ENCODE data around the gene ODAD2.

ODAD2 gene

DNA sequence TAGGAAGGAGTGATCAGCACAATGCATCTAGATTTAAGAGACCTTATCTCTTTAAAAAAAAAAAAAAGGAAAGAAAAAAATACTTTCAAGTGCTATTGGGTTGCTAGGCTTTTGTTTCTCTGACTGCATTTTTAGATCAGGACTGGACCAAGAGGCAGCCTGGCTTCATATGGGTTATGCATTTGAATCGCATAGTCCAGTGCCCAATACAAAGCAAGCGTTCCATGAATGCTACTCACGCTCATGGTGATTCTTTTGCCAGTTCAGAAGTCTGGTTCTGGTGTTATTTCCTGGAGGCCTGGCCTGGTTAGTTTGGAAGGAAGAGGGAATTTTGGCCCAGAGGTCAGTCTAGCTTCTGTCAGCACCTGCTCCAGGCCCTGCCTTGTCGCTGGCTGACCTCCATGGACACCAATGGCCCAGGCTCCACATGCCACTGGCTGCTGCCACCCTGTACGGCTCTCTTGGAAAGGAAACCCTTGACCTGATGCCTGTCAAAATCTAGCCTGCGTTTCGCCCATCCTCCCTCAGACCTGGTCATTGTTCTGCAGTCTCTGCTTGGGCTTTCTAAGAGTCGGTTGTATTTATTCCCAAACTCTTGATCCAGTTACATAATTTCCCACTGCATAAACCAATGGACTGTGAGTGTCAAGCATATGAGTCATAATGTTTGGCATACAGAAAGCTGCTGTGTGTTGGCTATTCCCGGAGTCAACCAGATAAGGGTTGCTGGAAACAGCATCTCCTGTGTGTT, 178.9 kb downstream of the ODAD2 start:
- TF ChIP-seq POLR2AphosphoS5 (IDR thresholded peaks at IDR 0.05; ENCODE audit: low read depth, low read length), result no peak
- TF ChIP-seq SIN3A (IDR thresholded peaks at IDR 0.05; ENCODE audit: borderline replicate concordance, insufficient read depth, low read length), result no peak
- TF ChIP-seq FOXP2 (optimal IDR thresholded peaks at IDR 0.05; ENCODE audit: borderline replicate concordance, extremely low read depth, extremely low read length, insufficient read depth), result no peak
- no peak for TF ChIP-seq TAF1 (IDR thresholded peaks at IDR 0.05; ENCODE audit: borderline replicate concordance, insufficient read depth, low read length)
- TF ChIP-seq, protein P1, sequence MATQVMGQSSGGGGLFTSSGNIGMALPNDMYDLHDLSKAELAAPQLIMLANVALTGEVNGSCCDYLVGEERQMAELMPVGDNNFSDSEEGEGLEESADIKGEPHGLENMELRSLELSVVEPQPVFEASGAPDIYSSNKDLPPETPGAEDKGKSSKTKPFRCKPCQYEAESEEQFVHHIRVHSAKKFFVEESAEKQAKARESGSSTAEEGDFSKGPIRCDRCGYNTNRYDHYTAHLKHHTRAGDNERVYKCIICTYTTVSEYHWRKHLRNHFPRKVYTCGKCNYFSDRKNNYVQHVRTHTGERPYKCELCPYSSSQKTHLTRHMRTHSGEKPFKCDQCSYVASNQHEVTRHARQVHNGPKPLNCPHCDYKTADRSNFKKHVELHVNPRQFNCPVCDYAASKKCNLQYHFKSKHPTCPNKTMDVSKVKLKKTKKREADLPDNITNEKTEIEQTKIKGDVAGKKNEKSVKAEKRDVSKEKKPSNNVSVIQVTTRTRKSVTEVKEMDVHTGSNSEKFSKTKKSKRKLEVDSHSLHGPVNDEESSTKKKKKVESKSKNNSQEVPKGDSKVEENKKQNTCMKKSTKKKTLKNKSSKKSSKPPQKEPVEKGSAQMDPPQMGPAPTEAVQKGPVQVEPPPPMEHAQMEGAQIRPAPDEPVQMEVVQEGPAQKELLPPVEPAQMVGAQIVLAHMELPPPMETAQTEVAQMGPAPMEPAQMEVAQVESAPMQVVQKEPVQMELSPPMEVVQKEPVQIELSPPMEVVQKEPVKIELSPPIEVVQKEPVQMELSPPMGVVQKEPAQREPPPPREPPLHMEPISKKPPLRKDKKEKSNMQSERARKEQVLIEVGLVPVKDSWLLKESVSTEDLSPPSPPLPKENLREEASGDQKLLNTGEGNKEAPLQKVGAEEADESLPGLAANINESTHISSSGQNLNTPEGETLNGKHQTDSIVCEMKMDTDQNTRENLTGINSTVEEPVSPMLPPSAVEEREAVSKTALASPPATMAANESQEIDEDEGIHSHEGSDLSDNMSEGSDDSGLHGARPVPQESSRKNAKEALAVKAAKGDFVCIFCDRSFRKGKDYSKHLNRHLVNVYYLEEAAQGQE (IDR thresholded peaks at IDR 0.05; ENCODE audit: insufficient read depth in 1 of 2, low read depth in 2 of 2, low read length in 2 of 2), result no peak

DNA sequence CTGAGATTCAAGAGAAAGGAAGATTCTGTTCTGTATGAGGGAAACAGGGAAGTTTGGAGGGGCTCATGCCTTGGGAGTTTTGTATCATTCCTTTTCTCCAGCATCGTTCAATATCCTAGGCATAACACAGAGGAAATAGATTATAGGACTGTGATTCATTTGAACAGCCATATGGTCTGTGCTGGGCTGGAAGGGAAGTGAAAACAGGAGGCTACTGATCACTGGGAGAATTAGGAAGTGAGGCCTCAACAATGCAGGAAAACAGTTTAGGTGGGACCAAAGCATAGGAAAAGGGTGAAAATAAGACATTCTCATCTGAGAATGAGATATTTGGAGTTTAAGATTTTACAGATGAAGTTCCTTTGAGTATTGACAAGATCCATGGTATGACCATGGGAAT, 182.6 kb downstream of the ODAD2 start:
- TF ChIP-seq FOXP2 (optimal IDR thresholded peaks at IDR 0.05; ENCODE audit: borderline replicate concordance, extremely low read depth, extremely low read length, insufficient read depth) (no peak), SIN3A (IDR thresholded peaks at IDR 0.05; ENCODE audit: borderline replicate concordance, insufficient read depth, low read length) (no peak), POLR2AphosphoS5 (IDR thresholded peaks at IDR 0.05; ENCODE audit: low read depth, low read length) (no peak), TAF1 (IDR thresholded peaks at IDR 0.05; ENCODE audit: borderline replicate concordance, insufficient read depth, low read length) (no peak)
- TF ChIP-seq, protein P1 (IDR thresholded peaks at IDR 0.05; ENCODE audit: insufficient read depth in 1 of 2, low read depth in 2 of 2, low read length in 2 of 2), result no peak

DNA sequence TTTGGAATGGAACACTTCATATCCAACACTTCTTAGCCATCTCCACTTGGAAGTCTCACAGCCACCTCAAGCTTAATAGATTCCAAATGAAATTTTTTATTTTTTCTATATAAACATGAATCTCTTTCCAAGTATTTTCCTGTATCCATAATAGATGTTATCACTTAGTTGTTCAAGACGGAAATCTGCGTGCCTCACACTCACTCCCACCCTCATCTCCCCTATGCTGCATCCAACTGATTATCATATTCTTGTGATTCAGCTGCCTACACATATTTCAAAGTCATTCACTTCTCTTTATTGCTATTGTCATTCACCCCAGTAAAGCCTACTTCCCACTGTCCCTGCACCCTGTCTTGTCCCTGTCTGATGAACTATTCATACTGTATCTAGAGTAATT, 183.0 kb downstream of the ODAD2 start:
- TF ChIP-seq, protein P1 (IDR thresholded peaks at IDR 0.05; ENCODE audit: insufficient read depth in 1 of 2, low read depth in 2 of 2, low read length in 2 of 2), result no peak
- TF ChIP-seq SIN3A (IDR thresholded peaks at IDR 0.05; ENCODE audit: borderline replicate concordance, insufficient read depth, low read length) (no peak), POLR2AphosphoS5 (IDR thresholded peaks at IDR 0.05; ENCODE audit: low read depth, low read length) (no peak), TAF1 (IDR thresholded peaks at IDR 0.05; ENCODE audit: borderline replicate concordance, insufficient read depth, low read length) (no peak), FOXP2 (optimal IDR thresholded peaks at IDR 0.05; ENCODE audit: borderline replicate concordance, extremely low read depth, extremely low read length, insufficient read depth) (no peak)

DNA sequence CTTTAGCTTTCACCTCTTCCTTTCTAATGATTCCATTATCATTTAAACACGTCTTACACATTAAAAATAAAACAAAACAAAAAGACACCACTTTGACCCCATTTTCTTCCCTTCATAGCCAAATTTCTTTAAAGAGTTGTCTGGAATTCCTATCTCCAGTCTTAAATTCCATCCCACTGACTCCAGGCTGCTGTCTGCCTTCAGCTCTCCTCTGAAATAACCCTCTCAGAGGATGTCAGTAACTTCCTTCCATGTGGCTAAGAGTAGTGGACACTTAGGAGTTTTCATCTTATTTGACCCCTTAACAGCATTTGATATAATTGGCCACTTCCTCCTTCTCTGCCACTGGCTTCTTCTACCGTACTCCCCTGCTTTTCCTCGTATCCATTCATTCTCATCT, 183.6 kb downstream of the ODAD2 start:
- TF ChIP-seq, protein P1 (IDR thresholded peaks at IDR 0.05; ENCODE audit: insufficient read depth in 1 of 2, low read depth in 2 of 2, low read length in 2 of 2), result no peak
- TF ChIP-seq FOXP2 (optimal IDR thresholded peaks at IDR 0.05; ENCODE audit: borderline replicate concordance, extremely low read depth, extremely low read length, insufficient read depth), result no peak
- TF ChIP-seq TAF1 (IDR thresholded peaks at IDR 0.05; ENCODE audit: borderline replicate concordance, insufficient read depth, low read length), result no peak
- no peak for TF ChIP-seq POLR2AphosphoS5 (IDR thresholded peaks at IDR 0.05; ENCODE audit: low read depth, low read length)
- no peak for TF ChIP-seq SIN3A (IDR thresholded peaks at IDR 0.05; ENCODE audit: borderline replicate concordance, insufficient read depth, low read length)

Data from PFSK-1 (cell line).